ENCODE measurements around the gene KIF4B.
"Not testable (repeated sequence)": the region's sequence is repeated elsewhere in the genome, so short reads cannot be mapped to it uniquely, and the experiment has no call there.

The KIF4B gene

DNA sequence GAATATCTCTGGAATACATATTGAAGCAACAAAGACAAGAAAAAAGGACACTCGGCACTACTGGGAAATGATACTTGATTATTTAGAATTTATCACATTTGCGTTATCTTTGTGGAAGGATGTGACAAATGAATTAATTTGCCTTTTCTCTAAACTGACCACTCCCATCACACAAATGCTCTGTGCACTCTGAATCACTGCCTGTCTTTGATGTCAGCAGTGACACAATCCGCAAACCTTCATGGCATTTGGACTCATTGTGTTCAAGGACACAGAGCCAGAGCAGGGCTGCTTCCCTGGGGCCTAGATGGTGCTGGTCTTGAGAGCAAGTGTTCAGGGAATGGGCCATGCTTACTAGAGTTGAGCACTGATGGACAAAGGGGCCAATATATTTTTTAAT, 4.9 kb upstream of the KIF4B start:
- DNase-seq (ENCODE audit: low read depth in 2 of 2) = no peak

DNA sequence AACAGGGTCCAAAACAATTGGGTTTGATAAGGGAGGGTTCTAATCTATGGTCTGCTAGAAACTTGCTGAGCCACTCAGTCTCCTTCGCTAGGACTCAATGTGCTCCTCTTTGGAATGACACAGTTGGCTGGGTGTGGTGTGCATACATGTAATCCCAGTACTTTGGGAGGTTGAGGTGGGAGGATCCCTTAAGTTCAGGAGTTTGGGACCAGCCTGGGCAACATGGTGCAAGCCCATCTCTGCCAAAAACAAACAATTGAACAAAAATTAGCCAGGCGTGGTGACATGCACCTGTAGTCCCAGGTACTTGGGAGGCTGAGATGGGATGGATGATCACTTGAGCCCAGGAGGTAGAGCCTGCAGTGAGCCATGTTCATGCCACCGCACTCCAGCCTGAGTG, 2.7 kb upstream of the KIF4B start:
- DNase-seq (ENCODE audit: low read depth in 2 of 2) = no peak

DNA sequence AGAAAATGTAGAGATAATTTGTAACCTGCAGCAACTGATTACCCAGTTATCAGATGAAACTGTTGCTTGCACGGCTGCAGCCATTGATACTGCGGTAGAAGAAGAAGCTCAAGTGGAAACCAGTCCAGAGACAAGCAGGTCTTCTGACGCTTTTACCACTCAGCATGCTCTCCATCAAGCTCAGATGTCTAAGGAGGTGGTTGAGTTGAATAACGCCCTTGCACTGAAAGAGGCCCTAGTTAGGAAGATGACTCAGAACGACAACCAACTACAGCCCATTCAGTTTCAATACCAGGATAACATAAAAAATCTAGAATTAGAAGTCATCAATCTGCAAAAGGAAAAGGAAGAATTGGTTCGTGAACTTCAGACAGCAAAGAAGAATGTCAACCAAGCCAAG, 1.7 kb downstream of the KIF4B start:
- DNase-seq (ENCODE audit: low read depth in 2 of 2) = no peak

DNA sequence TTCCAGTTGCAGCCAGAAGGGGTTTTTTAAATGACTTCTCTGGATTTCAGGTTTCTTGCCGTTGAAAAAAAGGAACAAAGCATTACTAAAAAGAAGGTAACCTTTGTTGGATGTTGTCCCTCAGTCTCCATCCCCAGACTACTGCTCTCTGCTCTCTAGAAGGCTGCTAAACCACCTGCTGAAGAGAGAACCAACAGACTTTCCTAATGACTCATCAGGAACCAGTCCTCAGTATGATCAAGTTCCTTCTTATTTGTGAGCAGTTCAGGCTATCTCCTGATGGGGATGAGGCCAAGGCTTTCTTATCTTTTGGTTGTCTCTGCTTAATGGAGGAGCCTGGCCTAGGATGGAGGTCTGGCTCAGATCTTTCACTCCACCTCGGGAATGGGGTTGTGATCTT, 4.1 kb downstream of the KIF4B start:
- no peak for DNase-seq (ENCODE audit: low read depth in 2 of 2)

DNA sequence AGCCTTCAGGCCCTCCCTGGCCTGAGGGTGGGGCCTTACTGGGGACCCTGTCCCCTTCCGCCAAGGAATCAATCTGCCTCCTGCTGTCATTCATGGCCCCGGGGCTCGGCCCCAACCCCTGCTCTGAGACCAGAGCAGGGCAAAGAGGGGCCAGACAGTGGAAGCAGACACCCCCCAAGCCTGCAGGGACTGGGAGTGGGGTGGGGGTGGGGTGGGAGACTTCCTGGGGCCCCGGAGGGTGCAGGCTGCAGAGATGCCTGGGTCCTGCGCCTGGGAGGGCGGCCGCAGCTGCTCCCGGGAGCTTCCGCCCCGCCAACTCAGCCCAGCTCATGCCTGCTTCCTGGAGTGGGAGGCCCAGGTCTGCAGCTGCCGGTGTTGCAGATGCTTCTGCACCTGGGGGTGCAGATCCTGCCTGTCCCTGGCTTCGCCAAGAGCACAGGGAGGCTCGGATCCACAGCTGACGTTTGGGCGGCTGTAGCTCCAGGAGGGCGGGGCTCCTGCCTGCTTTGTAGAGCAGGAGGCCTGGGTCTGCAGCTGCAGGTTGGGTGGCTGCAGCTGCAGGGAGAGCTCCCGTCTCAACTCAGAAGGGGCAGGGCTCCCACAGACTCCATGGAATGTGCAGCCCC, 6.2 kb downstream of the KIF4B start:
- DNase-seq (ENCODE audit: low read depth in 2 of 2) = no peak

DNA sequence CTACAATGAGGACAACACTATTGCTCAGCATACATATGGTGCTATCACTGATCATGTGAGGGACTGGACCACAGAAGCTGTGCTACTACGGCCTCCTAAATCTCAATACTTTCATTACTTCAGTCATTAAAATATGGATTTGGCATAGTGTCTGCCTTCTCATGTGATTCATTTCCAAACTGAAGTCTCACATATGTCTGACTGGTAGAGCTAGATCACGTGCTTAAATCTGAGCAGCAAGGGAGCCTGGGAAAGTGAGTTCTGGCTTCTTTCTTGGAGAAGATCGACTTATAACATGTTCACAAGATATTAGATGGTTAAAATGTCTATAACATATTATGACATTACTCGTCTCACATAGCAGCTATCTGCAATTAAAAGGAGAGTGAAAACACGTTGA, 8.3 kb downstream of the KIF4B start:
- DNase-seq (ENCODE audit: low read depth in 2 of 2) = no peak

DNA sequence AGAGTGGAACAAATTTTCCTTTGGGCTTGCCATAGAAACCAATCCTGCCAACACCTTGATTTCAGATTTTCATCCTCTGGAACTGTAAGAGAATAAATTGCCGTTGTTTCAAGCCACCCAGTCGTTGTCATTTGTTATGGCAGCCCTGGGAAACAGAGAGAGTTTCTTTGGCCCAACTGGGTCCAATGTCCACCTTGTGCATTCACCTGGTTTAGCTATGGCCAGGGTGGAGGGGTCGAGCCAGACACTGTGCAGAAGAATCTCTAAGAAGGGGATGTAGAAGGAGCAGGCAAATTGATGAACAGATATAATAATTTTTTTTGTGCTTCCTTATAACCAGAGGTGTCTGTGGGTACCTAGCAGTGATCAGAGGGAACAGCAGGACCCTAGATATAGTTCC, 9.8 kb downstream of the KIF4B start:
- no peak for DNase-seq (ENCODE audit: low read depth in 2 of 2)

DNA sequence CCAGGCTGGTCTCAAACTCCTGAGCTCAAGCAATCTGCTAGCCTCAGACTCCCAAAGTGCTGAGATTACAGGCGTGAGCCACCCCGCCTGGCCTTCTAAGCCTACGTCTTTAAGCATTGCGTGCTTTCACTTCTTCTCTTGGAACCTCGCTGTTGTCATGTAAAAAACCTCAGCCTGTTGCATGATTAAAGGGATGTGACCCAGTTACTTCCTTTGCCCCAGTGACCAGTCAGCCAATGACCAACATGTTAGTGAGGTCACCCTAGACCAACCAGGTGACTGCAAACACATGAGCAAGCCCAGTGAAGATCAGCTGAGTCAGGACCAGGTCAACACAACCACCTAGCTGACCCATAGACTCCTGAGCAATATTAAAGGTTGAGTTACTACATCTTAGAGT, 10.5 kb downstream of the KIF4B start:
- DNase-seq (ENCODE audit: low read depth in 2 of 2) = no peak

DNA sequence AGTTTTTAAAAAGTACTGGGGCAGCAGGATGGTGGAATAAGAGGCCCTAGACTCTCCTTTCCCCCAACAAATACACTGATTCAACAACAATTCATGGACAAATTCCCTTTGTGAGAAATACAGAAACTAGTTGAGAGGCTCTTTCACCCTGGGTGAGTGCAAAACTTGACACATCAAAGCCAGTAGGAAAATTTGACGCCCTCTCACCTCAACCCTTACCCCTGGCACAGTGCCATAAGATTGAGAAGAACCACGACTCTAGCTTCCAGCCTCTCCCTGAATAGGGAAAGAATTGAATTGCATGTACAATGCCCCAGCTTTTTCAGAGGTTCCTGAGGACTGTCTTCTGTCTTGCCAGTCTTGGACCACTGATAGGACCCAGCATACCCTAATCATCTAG, 12.3 kb downstream of the KIF4B start:
- DNase-seq (ENCODE audit: low read depth in 2 of 2) = no peak

DNA sequence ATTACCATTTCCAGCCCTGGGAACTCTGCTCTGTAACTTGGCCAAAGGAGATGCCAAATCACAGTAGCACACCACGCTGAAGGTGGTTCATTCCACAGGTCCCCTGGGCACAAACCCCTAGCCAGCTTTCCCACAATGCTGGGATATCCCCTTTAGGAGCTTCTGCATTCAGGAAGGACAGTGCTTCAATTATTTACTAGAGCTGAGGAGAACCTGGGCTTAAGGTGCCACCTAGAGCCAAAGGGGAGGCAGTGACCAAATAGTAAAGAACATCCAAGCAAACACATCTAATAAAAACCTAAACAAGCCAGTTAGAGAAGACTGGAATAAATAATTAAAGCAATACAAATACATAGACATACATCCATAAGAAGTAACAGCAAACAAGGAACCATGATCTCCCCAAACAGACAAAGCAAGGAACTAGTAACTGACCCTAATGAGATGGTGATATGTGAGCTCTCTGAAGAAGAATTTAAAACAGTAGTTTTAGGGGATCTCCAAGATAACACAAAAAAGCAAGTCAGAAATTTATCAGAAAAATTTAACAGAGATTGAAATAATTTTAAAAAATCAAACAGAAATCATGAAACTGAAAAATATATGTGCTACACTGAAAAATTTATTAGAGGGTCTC, 14.6 kb downstream of the KIF4B start:
- DNase-seq (ENCODE audit: low read depth in 2 of 2) = no peak

DNA sequence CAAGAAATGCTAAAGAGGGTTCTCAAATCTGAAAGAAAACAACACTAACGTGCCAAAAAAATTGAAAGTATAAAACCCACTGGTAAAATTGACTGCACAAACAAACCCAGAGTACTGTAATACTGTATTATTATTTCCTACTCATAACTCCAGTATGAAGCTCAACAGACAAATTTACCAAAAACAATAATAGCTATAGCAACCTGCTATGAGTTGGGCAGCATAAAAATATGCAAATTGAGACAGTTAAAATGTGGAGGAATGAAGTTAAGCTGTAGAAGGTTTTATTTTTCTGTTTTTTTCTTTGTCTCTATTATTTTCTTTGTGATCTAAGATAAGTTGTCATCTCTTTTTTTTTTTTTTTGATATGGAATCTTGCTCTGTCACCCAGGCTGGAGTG, 15.7 kb downstream of the KIF4B start:
- no peak for DNase-seq (ENCODE audit: low read depth in 2 of 2)

DNA sequence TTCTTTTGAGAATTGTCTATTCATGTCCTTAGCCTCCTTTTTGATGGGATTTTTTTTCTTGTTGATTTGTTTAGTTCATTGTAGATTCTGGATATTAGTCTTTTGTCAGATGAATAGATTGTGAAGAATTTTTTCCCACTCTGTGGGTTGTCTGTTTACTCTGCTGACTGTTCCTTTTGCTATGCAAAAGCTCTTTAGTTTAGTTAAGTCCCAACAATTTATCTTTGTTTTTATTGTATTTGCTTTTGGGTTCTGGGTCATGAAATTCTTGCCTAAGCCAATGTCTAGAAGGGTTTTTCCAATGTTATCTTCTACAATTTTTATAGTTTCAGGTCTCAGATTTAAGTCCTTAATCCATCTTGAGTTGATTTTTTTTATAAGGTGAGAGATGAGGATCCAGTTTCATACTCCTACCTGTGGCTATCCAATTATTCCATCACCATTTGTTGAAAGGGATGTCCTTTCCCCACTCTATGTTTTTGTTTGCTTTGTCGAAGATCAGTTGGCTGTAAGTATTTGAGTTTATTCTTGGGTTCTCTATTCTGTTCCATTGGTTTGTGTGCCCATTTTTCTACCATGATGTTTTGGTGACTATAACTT, 20.7 kb downstream of the KIF4B start:
- not testable (repeated sequence) for DNase-seq (ENCODE audit: low read depth in 2 of 2)

DNA sequence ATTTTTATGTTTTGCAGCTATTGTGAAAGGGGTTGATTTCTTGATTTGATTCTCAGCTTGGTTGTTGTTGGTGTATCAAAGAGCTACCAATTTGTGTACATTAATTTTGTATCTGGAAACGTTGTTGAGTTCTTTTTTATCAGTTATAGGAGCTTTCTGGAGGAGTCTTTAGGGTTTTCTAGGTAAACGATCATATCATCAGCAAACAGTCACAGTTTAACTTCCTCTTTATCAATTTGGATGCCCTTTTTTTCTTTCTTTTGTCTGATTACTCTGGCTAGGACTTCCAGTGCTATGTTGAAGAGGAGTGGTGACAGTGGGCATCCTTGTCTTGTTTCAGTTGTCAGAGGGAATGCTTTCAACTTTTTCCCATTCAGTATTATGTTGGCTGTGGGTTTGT, 21.5 kb downstream of the KIF4B start:
- DNase-seq (ENCODE audit: low read depth in 2 of 2) = not testable (repeated sequence)

DNA sequence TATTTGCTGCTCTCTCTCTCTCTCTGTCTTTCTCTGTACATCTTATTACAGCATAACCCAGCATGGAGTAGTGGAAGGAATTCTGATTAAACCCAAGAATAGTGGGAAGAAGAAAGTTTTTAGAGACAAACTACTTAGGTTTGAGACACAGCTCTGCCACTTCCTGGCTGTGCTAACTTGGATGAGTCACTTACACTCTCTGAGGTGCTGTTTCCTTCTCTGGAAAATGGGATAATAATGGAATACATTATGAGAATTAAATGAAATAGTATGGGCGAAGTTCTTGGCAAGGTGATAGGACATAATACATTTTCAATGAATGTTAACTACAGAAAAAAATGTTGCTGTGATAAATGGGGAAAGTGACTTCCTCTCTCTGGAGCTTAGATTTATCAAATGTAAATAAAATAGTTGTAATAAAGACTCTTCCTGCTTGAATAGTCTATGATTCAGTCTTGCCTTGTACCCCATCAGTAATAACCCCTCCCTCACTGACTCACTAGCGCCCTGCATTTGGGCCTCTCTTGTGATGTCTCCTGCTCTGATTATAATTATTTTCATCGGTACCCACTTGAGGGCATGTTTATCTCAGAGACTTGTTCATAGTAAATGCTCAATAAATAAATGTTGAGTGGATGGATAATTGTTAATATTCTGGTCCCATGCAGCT, 27.6 kb downstream of the KIF4B start:
- DNase-seq (ENCODE audit: low read depth in 2 of 2) = no peak

DNA sequence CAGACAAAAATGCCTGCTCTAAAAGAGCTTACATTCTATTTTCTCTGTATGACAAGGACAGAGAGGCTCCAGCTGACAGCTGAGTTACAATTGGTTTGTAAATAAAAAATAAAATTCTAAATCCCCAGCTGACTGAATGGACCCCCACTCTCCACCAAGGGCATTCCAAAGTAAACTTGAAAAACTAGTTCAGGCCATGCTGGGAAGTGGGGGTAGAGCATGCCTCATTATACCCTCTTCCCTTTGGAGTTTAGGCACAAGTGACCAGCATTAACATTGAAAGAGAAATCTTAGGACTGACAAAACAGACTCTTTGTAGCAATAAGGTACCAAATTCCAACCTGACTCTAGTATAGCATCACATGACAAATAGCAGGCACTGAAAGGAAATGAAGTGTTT, 31.0 kb downstream of the KIF4B start:
- no peak for DNase-seq (ENCODE audit: low read depth in 2 of 2)

DNA sequence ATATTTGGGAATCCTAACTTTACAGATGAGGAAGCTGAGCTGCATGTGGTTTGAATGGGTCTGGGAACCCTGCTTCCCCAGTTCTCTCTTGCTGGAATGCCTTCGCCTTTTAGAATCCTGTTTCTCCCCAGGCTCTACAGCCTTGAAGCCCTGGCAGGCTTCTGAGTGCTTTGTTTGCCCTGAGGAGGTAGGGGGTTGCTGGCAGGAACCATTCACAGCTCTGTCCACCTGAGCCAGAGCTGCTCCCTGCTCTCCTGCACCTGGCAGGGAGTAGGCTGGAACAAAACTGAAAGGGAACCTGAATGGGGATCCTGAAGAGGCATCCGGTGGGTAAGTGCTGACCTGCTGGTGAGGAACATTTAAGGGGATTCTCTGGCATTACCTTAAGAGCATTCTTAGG, 33.0 kb downstream of the KIF4B start:
- DNase-seq (ENCODE audit: low read depth in 2 of 2) = no peak

DNA sequence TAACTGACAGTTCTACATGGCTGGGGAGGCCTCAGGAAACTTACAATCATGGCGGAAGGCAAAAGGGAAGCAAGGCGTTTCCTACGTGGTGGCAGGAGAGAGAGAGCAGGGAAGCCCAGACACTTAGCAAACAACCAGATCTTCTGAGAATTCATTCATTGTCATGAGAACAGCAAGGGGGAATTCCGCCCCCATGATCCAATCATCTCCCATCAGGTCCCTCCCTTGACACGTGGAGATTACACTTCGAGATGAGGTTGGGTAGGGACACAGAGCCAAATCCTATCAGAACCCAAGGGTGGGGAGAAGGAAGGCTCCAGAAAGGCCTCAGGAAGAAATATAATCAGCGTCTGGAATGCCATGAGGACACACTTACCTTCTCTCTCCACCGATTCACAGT, 34.3 kb downstream of the KIF4B start:
- DNase-seq (ENCODE audit: low read depth in 2 of 2) = no peak

DNA sequence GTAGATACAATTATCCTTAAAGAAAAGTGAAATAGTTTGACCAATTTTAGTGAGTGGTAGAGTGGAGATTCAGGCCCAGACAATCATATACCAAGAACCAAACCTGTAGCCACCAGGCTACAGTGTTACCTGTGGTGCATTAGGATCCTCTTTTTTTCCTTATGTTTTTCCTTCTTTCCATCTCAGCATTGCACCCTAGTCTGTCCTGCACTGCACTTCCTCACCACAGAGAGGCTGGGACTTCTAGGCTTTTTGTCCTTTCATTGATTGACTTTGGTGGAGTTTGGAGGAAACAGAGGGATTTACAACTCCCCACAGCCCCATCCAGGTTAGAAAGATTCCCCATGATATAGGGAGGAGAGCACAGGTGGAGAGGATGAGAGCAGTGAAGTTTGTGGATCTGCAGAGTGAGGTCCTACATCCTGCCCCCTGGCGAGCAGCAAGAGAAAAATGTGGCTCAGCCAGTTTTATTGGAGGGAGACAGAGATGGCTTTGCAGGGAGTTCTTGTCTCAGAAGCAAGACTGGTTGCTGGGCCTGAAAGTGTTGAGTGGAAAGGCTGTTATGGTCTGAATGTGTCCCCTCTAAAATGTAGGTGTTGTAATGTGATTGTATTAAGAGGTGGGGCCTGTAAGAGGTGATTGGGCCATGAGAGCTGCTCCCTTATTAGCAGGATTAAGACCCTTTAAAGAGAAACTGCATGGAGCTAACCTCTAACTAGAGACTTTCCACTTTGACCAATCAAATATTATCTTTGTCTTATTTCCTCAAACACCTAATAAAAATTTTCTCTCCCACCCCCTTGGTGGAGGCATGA, 36.2 kb downstream of the KIF4B start:
- DNase-seq (ENCODE audit: low read depth in 2 of 2) = no peak

DNA sequence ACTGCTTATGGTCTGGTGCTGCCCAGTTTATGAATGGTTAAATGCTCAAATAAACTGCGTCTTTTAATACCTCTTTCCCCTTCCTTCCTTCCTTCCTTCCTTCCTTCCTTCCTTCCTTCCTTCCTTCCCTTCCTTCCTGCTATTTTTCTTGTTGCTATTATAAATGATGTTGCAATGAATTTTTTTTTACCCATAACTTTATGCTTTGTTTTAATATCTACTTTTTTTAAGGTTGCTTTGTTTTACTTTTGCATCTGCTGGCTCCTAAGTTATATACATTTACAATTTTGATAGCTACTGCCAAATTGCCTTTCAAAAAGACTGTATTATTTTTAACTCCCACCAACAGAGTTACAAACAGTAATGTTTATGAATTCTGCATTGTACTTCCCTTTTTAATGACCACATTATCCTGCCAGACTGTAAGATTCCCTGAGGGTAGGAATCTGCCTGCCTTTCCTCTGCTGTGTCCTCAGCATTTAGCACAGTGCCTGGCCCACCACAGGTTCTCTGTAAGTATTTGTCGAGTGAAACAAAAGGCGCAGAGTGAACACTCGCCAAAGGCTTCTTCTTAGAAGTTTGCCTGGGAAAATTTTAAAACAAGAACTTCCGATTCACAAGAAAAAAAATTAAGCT, 36.9 kb downstream of the KIF4B start:
- DNase-seq (ENCODE audit: low read depth in 2 of 2) = no peak

DNA sequence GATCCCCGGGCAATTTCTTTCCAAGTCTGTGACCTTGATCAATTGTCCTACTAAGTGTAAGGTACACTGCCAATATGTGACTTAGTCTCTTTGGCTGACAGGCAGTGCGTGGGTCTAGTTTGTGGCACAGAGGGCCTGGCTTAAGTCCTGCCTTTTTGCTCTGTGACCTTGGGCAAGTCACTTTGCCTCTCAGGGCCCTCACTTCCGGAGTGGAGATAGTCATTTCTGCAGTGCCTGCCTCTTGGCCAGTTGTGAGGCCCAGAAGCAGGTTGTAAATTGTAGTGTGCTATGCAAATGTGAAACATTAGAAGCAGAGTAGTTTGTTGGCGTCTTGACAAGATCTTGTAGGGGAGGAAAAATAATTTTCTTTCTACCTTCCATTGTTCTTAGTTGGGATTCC, 39.0 kb downstream of the KIF4B start:
- no peak for DNase-seq (ENCODE audit: low read depth in 2 of 2)

DNA sequence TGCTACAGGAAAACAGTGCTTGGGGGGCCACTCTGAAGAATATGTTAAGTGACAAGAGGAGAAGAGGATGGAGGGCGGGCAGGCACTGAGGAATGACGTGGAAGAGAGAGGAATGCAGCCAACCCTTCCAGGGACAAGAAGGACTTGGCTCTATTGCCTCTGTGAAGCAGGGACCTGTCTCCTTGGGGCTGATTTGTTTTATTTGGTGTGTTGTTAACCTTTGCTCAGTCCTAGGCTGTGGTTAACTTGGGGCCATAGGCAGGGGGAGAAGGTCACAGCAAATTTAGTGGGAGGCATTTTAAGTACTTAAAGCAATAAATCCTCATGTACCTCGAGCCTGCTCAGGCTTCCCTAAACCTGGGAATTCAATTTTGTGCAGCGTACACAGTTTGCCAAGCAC, 39.9 kb downstream of the KIF4B start:
- DNase-seq (ENCODE audit: low read depth in 2 of 2) = no peak
